Aorta (tissue), 5 donors: Measurements from ENCODE around the gene PCGF5. TPM values are rescaled to one million over a fixed set of nuclear protein-coding genes. Genes with fewer than 3 reads are reported as not detected.

Experiments
- ATAC-seq: fragments of 200-7000 bp; cut with Tn5 transposase; one replicate; pipeline ENCODE4 v1.9.1; 2022; ENCODE audit warnings: moderate library complexity; ENCODE audit not compliant: low FRiP score
- DNase-seq, 2 donors: peaks; one replicate each; pipeline ENCODE4 v3.0.0-alpha.2; 2020
- H3K27ac ChIP-seq, 2 donors: one replicate each; pipeline ENCODE4 v1.5.1; 2013; ENCODE audit warnings: low read length in 2 of 2, mild to moderate bottlenecking in 2 of 2, moderate library complexity in 2 of 2, control low read depth in 1 of 2, inconsistent platforms in 1 of 2, low read depth in 1 of 2
- H3K27me3 ChIP-seq, 2 donors: one replicate each; pipeline ENCODE4 v1.6.1; 2013; ENCODE audit warnings: control low read depth in 1 of 2, low read length in 1 of 2, mild to moderate bottlenecking in 1 of 2, moderate library complexity in 1 of 2; ENCODE audit not compliant: insufficient read depth in 2 of 2, control insufficient read depth in 1 of 2
- H3K36me3 ChIP-seq, 2 donors: one replicate each; pipeline ENCODE4 v1.6.1; 2013; ENCODE audit warnings: control low read depth in 1 of 2, low read length in 1 of 2, mild to moderate bottlenecking in 1 of 2; ENCODE audit not compliant: insufficient read depth in 2 of 2, control insufficient read depth in 1 of 2
- H3K4me1 ChIP-seq, 2 donors: one replicate each; pipeline ENCODE4 v1.6.1; 2013; ENCODE audit warnings: low read length in 2 of 2, control low read depth in 1 of 2, mild to moderate bottlenecking in 1 of 2, moderate library complexity in 1 of 2; ENCODE audit not compliant: insufficient read depth in 2 of 2, control insufficient read depth in 1 of 2
- H3K4me3 ChIP-seq, 2 donors: one replicate each; pipeline ENCODE4 v1.5.1; 2013; ENCODE audit warnings: low read length in 2 of 2, control low read depth in 1 of 2, mild to moderate bottlenecking in 1 of 2
- H3K9me3 ChIP-seq: one replicate; pipeline ENCODE4 v1.6.1; 2013; ENCODE audit warnings: mild to moderate bottlenecking, low read length; ENCODE audit not compliant: control insufficient read depth
- WGBS, 2 donors: extraction: QIAGEN DNeasy Blood & Tissue Kit; methylation state at CpG; one replicate each; pipeline ENCODE4 v1.1.7; 2013; 5-methylcytosine and 5-hydroxymethylcytosine counted together
- intact Hi-C, 2 donors: fragments of 100-400 bp; cut with DNase I; formaldehyde crosslinking; loops; one replicate each; pipeline versions ENCODE4 v1.14.2 to v1.15.0; 2022
- polyA plus RNA-seq, 2 donors: library from polyadenylated mRNA; stranded (reverse); fragments of 200-250 nt; gene quantifications; one replicate each; pipeline ENCODE4 v1.2.3, GENCODE V29; 2013
- total RNA-seq, 2 donors: library from RNA; stranded (reverse); fragmentation: NEBNext Ultra II Directional; extraction: Animal tissue kit (Norgen Biotek cat#: 25700); gene quantifications; one replicate each; pipeline ENCODE4 v1.2.1, GENCODE V29; 2021
- donor health status: healthy with polysubstance abuse.
- donor health status: Bipolar disorder and iron deficiency.
- donor health status: DM: no; HTN: no; CAD: no.
- donor health status: DM: no; HTN: no; CAD: no.
- donor health status: DM: yes; HTN: yes; CAD: no.

The PCGF5 gene
- total and polyA plus RNA-seq, 4 donors = 47.1 to 145 (median 96.2) TPM

- Histone ChIP-seq H3K9me3 (no peaks in the 10 kb centered on the region), H3K36me3 (no peaks in the 10 kb centered on the region), H3K27me3 (no peaks in the 10 kb centered on the region), H3K4me1 (peaks cover 5 to 8% of the 10 kb centered on the region in 2 donors), H3K4me3 (no peak overlapping the region), H3K27ac (peak overlapping the region; percentile 52 to 72)
- WGBS, 2 donors = 37 to 38% methylated on average over 8 of the region's 8 CpGs
- intact Hi-C loops = loop anchor here in 1 of 2 donors (2.0 kb wide), 1 partner anchor 57 kb away; no protein-coding TSS in a partner anchor
- no peak for DNase-seq
- no peak for ATAC-seq
Measured at GRCh38 chr10:91219371-91220193, 881 bp upstream of the PCGF5 start.

GRCh38 chr10:91220954-91221675, 652 bp downstream of the PCGF5 start:
- H3K4me1 ChIP-seq = peaks cover 3 to 8% of the 10 kb centered on the region in 2 donors
- H3K27me3 ChIP-seq = no peaks in the 10 kb centered on the region
- peak; percentile 46 for ATAC-seq
- no peaks in the 10 kb centered on the region for H3K9me3 ChIP-seq
- WGBS, 2 donors = 0% methylated on average over 32 to 40 of the region's 40 CpGs
- intact Hi-C loops = loop anchor here in 1 of 2 donors (2.0 kb wide), 1 partner anchor 58 kb away; no protein-coding TSS in a partner anchor
- H3K4me3 ChIP-seq = peak overlapping the region; percentile 67 to 84
- H3K27ac ChIP-seq = peak overlapping the region; percentile 83 to 85
- no peaks in the 10 kb centered on the region for H3K36me3 ChIP-seq
- peak; percentile 59 to 74 for DNase-seq

- DNase-seq (no peak), ATAC-seq (no peak)
- Histone ChIP-seq H3K4me1 (peaks cover 3 to 8% of the 10 kb centered on the region in 2 donors), H3K4me3 (no peak overlapping the region), H3K27me3 (no peaks in the 10 kb centered on the region), H3K9me3 (no peaks in the 10 kb centered on the region), H3K27ac (no peak overlapping the region), H3K36me3 (no peaks in the 10 kb centered on the region)
- intact Hi-C loops = no loop called here
- WGBS, 2 donors = 79 to 83% methylated on average over 3 of the region's 3 CpGs
Measured at GRCh38 chr10:91226093-91226492, 5.6 kb downstream of the PCGF5 start.

GRCh38 chr10:91227576-91227975, 7.1 kb downstream of the PCGF5 start:
- Histone ChIP-seq H3K9me3 (no peaks in the 10 kb centered on the region), H3K4me1 (peaks cover 0 to 7% of the 10 kb centered on the region in 2 donors), H3K27ac (no peak overlapping the region), H3K27me3 (no peaks in the 10 kb centered on the region), H3K4me3 (no peak overlapping the region), H3K36me3 (no peaks in the 10 kb centered on the region)
- ATAC-seq (no peak), DNase-seq (no peak)
- 74 to 75% methylated on average over 1 of the region's 1 CpG for WGBS, 2 donors
- intact Hi-C loops = no loop called here

GRCh38 chr10:91229683-91230082, 9.2 kb downstream of the PCGF5 start:
- peaks cover 0 to 4% of the 10 kb centered on the region in 2 donors for H3K36me3 ChIP-seq
- no peak for DNase-seq
- peaks cover 0 to 9% of the 10 kb centered on the region in 2 donors for H3K4me1 ChIP-seq
- H3K4me3 ChIP-seq = no peak overlapping the region
- no peaks in the 10 kb centered on the region for H3K27me3 ChIP-seq
- intact Hi-C loops = no loop called here
- H3K9me3 ChIP-seq = no peaks in the 10 kb centered on the region
- 31 to 44% methylated on average over 1 of the region's 1 CpG for WGBS, 2 donors
- ATAC-seq = no peak
- no peak overlapping the region for H3K27ac ChIP-seq

GRCh38 chr10:91238191-91238590, 17.7 kb downstream of the PCGF5 start:
- Histone ChIP-seq H3K4me3 (no peak overlapping the region), H3K27me3 (no peaks in the 10 kb centered on the region), H3K4me1 (peaks cover 0 to 10% of the 10 kb centered on the region in 2 donors), H3K36me3 (peaks cover 0 to 1% of the 10 kb centered on the region in 2 donors), H3K27ac (no peak overlapping the region), H3K9me3 (no peaks in the 10 kb centered on the region)
- WGBS, 2 donors = 84 to 86% methylated on average over 1 of the region's 1 CpG
- ATAC-seq (no peak), DNase-seq (no peak)
- intact Hi-C loops = no loop called here

GRCh38 chr10:91239789-91240188, 19.3 kb downstream of the PCGF5 start:
- ATAC-seq (no peak), DNase-seq (no peak)
- Histone ChIP-seq H3K9me3 (no peaks in the 10 kb centered on the region), H3K4me1 (peaks cover under 1 to 8% of the 10 kb centered on the region in 2 donors), H3K36me3 (no peaks in the 10 kb centered on the region), H3K4me3 (no peak overlapping the region), H3K27me3 (no peaks in the 10 kb centered on the region), H3K27ac (no peak overlapping the region)
- intact Hi-C loops = no loop called here
- WGBS, 2 donors = 46 to 61% methylated on average over 1 of the region's 1 CpG

GRCh38 chr10:91242940-91243339, 22.5 kb downstream of the PCGF5 start:
- DNase-seq (no peak), ATAC-seq (no peak)
- H3K9me3 ChIP-seq = no peaks in the 10 kb centered on the region
- H3K4me1 ChIP-seq = peaks cover 4 to 11% of the 10 kb centered on the region in 2 donors
- no peaks in the 10 kb centered on the region for H3K27me3 ChIP-seq
- intact Hi-C loops = no loop called here
- H3K27ac ChIP-seq = no peak overlapping the region
- H3K36me3 ChIP-seq = no peaks in the 10 kb centered on the region
- WGBS, 2 donors = 87 to 92% methylated on average over 2 of the region's 2 CpGs
- no peak overlapping the region for H3K4me3 ChIP-seq
